AG04449 (cell line): ENCODE results near the gene NTSR1.

Source experiments
- CTCF ChIA-PET: fragments of 350-600 bp; formaldehyde crosslinking; extraction: SDS; loops from one replicate; lab custom pipeline; 2021; ENCODE audit warnings: antibody characterized with exemption; lab: Yijun Ruan, JAX
- POLR2A ChIA-PET: fragments of 400-600, 350-600 bp; formaldehyde crosslinking; extraction: SDS; loops from one replicate; lab custom pipeline; 2020; ENCODE audit warnings: antibody characterized with exemption, inconsistent platforms; lab: Yijun Ruan, JAX
- DNase-seq: peaks from one replicate; pipeline ENCODE4 v3.0.0-alpha.2; 2010; ENCODE audit warnings: low read depth, low spot score
- H3K4me3 ChIP-seq: 2 replicates; pipeline ENCODE4 v1.5.1; 2011; ENCODE audit warnings: low read depth, mild to moderate bottlenecking, control low read depth, low read length
- TF ChIP-seq, protein P1 (sequence below): IDR thresholded peaks from one replicate; pipeline ENCODE4 v1.5.1; 2011; ENCODE audit warnings: mild to moderate bottlenecking, moderate library complexity, low read length, control low read depth, inconsistent platforms; ENCODE audit not compliant: insufficient read depth; ENCODE audit errors: missing control alignments

Gene NTSR1

GRCh38 chr20:62666736-62667529 lies 41.7 kb upstream of the NTSR1 start:
- no peak for DNase-seq
- TF ChIP-seq, protein P1, sequence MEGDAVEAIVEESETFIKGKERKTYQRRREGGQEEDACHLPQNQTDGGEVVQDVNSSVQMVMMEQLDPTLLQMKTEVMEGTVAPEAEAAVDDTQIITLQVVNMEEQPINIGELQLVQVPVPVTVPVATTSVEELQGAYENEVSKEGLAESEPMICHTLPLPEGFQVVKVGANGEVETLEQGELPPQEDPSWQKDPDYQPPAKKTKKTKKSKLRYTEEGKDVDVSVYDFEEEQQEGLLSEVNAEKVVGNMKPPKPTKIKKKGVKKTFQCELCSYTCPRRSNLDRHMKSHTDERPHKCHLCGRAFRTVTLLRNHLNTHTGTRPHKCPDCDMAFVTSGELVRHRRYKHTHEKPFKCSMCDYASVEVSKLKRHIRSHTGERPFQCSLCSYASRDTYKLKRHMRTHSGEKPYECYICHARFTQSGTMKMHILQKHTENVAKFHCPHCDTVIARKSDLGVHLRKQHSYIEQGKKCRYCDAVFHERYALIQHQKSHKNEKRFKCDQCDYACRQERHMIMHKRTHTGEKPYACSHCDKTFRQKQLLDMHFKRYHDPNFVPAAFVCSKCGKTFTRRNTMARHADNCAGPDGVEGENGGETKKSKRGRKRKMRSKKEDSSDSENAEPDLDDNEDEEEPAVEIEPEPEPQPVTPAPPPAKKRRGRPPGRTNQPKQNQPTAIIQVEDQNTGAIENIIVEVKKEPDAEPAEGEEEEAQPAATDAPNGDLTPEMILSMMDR, result no peak
- ChIA-PET CTCF (interaction anchor here (0.7 to 13.5 kb wide), 12 partner anchors 8 to 193 kb away, joined by 3 to 262 read pairs (median 4); partner anchors contain the start of gene OGFR), POLR2A (no interaction called here)
- no peak overlapping the region for H3K4me3 ChIP-seq

DNA sequence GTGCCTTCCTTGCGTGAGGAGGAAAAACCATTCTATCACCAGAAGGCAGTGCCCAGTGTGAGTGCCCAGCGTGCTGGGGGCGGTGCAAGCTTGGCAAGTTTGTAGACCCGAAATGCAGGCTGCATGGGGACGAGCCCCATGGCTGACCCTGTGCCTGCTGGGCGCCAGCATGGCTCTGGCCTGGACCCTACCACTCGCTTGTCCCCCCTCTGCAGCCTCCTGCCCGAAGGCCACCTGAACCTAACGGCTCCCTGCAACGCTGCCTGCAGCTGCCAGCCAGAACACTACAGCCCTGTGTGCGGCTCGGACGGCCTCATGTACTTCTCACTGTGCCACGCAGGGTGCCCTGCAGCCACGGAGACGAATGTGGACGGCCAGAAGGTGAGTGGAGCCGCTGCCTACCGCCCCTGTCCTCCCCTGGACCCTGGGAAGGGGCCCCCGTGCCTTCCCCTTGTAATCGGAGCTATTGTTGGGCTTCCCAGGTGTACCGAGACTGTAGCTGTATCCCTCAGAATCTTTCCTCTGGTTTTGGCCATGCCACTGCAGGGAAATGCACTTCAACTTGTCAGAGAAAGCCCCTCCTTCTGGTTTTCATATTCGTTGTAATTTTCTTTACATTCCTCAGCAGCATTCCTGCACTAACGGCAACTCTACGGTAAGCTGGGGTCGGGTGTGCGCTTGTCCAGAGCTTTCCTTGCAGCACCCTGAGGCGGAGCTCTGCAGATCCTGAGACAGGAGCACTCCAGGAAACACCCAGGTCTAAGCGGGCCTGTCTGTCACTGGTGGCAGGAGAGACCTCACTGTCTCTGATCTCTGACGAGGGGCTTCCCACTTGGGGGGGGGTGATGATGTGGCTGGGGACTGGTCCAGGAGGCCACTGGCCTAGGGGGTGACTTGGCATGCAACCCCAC lies 40.9 kb upstream of the NTSR1 start:
- ChIA-PET POLR2A (no interaction called here), CTCF (interaction anchor here (0.7 to 13.5 kb wide), 13 partner anchors 7 to 232 kb away, joined by 3 to 262 read pairs (median 4); partner anchors contain the start of gene OGFR)
- no peak overlapping the region for H3K4me3 ChIP-seq
- TF ChIP-seq, protein P1, result no peak
- DNase-seq, result no peak

DNA sequence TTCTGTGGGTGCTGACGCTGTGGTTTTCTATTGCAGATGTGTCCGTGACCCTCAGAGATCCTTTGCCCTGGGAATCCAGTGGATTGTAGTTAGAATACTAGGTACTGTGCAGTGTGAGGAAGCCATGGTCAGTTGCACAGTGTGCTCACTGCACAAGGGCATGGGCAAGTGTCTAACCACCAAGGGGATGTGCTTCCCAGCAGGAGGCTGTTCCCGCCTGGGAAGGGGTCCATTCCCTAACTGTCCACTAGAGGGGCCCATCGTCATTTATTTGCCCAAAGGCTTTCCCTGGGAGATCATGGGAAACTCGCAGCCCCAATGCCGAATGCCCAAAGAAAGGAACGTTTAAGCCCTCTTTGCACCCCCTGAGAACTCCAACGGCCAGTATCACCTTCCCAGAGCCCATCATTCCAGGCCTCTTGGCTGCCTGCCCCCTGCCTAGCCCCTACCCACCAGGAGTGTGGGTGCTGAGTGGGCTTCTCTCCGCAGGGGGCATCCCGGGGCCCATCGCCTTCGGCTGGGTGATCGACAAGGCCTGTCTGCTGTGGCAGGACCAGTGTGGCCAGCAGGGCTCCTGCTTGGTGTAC lies 40.1 kb upstream of the NTSR1 start:
- ChIA-PET CTCF (interaction anchor here (0.7 to 13.5 kb wide), 11 partner anchors 11 to 231 kb away, joined by 3 to 262 read pairs (median 4); partner anchors contain the start of gene OGFR), POLR2A (no interaction called here)
- TF ChIP-seq, protein P1, result peak; percentile 85
- no peak overlapping the region for H3K4me3 ChIP-seq
- no peak for DNase-seq

- no peak for DNase-seq
- TF ChIP-seq, protein P1, result no peak
- POLR2A ChIA-PET, result no interaction called here
- CTCF ChIA-PET, result interaction anchor here (0.6 to 13.5 kb wide), 11 partner anchors 13 to 218 kb away, joined by 3 to 262 read pairs (median 4); partner anchors contain the start of gene OGFR
- H3K4me3 ChIP-seq, result no peak overlapping the region
Observed at GRCh38 chr20:62669249-62669648, 39.4 kb upstream of the NTSR1 start.

DNA sequence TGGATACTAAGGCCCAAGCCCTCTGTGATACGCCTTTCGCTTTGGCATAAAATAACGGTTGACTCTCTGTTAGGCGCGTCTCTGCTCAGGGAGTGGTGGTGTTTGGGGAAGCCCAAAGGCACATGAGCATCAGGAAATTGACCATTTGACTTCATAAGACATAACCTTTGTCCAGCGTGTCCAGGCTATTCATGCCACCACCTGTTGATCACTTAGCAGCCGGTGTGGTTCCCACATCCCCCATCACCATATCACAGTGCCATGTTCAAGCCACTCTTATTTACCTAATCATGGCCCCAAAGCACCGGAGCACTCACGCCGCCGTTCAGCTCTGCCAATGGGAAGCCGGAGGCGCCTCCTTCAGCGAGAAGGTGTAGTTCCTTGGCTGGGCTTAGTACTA lies 38.5 kb upstream of the NTSR1 start:
- ChIA-PET CTCF (interaction anchor here (1.0 to 13.5 kb wide), 8 partner anchors 9 to 217 kb away, joined by 4 to 262 read pairs (median 4); partner anchors contain the start of gene OGFR), POLR2A (no interaction called here)
- TF ChIP-seq, protein P1, result no peak
- no peak for DNase-seq
- H3K4me3 ChIP-seq, result no peak overlapping the region
